SK-N-SH treated with all-trans-retinoic acid at 6 μM for 48 hours (cell line): ENCODE measurements around the gene RNU1-3.
"Not testable (repeated sequence)": the region's sequence is repeated elsewhere in the genome, so short reads cannot be mapped to it uniquely, and the experiment has no call there.

Experiments
- ARNTL ChIP-seq: fragments of 450-650 bp; formaldehyde crosslinking; IDR thresholded peaks from 2 replicates; pipeline ENCODE4 v1.5.0; 2020; ENCODE audit warnings: low read depth, mild to moderate bottlenecking, moderate library complexity, borderline replicate concordance
- BACH2 ChIP-seq: fragments of 250-450 bp; sonication (Bioruptor Pico); IDR thresholded peaks from 2 replicates; pipeline ENCODE4 v1.9.0; 2021; ENCODE audit warnings: mild to moderate bottlenecking, borderline replicate concordance
- CREB5 ChIP-seq: fragments of 250-450 bp; sonication (Bioruptor Pico); IDR thresholded peaks from 2 replicates; pipeline ENCODE4 v1.5.1; 2020; ENCODE audit warnings: low read depth, mild to moderate bottlenecking, moderate library complexity
- CSRNP3 ChIP-seq: fragments of 250-450 bp; sonication (Bioruptor Pico); IDR thresholded peaks from 2 replicates; pipeline ENCODE4 v1.5.1; 2021; ENCODE audit warnings: mild to moderate bottlenecking, moderate library complexity
- ISL1 ChIP-seq: fragments of 250-450 bp; sonication (Bioruptor Pico); IDR thresholded peaks from 2 replicates; pipeline ENCODE4 v2.1.2; 2022; ENCODE audit warnings: mild to moderate bottlenecking, moderate library complexity
- PATZ1 ChIP-seq: fragments of 250-450 bp; sonication (Bioruptor Pico); IDR thresholded peaks from 2 replicates; pipeline ENCODE4 v1.8.0; 2020; ENCODE audit warnings: mild to moderate bottlenecking, moderate library complexity, borderline replicate concordance
- POU6F1 ChIP-seq: fragments of 250-450 bp; sonication (Bioruptor Pico); IDR thresholded peaks from 2 replicates; pipeline ENCODE4 v1.8.0; 2021; ENCODE audit warnings: low read depth, mild to moderate bottlenecking, moderate library complexity, borderline replicate concordance
- PPARA ChIP-seq: fragments of 250-450 bp; sonication (Bioruptor Pico); IDR thresholded peaks from 2 replicates; pipeline ENCODE4 v1.5.0; 2020; ENCODE audit warnings: mild to moderate bottlenecking, borderline replicate concordance
- RARB ChIP-seq: fragments of 250-450 bp; sonication (Bioruptor Pico); IDR thresholded peaks from 2 replicates; pipeline ENCODE4 v1.8.0; 2021; ENCODE audit warnings: mild to moderate bottlenecking, moderate library complexity
- SNAI2 ChIP-seq: fragments of 250-450 bp; sonication (Bioruptor Pico); IDR thresholded peaks from 2 replicates; pipeline ENCODE4 v1.5.0; 2020; ENCODE audit warnings: mild to moderate bottlenecking, moderate library complexity
- TCF4 ChIP-seq: fragments of 250-450 bp; sonication (Bioruptor Pico); IDR thresholded peaks from 2 replicates; pipeline ENCODE4 v1.8.0; 2021; ENCODE audit warnings: mild to moderate bottlenecking, moderate library complexity, borderline replicate concordance
- TSHZ2 ChIP-seq: fragments of 250-450 bp; sonication (Bioruptor Pico); IDR thresholded peaks from 2 replicates; pipeline ENCODE4 v1.5.0; 2020; ENCODE audit warnings: mild to moderate bottlenecking, moderate library complexity
- ZFP3 ChIP-seq: fragments of 250-450 bp; sonication (Bioruptor Pico); IDR thresholded peaks from 2 replicates; pipeline ENCODE4 v1.5.0; 2020; ENCODE audit warnings: mild to moderate bottlenecking, moderate library complexity
- ZFP30 ChIP-seq: fragments of 450-650 bp; formaldehyde crosslinking; IDR thresholded peaks from 2 replicates; pipeline ENCODE4 v1.5.0; 2022; ENCODE audit warnings: mild to moderate bottlenecking, moderate library complexity

GRCh38 chr1:16676661-16677523 lies 10.1 kb upstream of the RNU1-3 start:
- TF ChIP-seq POU6F1; PPARA; TCF4 (CRISPR knock-in tag); SNAI2 (CRISPR knock-in tag); CSRNP3 (CRISPR knock-in tag); ZFP30 (CRISPR knock-in tag); TSHZ2; ARNTL (CRISPR knock-in tag); PATZ1 (CRISPR knock-in tag); ZFP3 (CRISPR knock-in tag); CREB5 (CRISPR knock-in tag); RARB (CRISPR knock-in tag); ISL1 (CRISPR knock-in tag); BACH2 (CRISPR knock-in tag): not testable (repeated sequence)
